GM19463 (cell line): ENCODE measurements around the gene CACNB1.
"Not testable (repeated sequence)": the region's sequence is repeated elsewhere in the genome, so short reads cannot be mapped to it uniquely, and the experiment has no call there.

Experiments used
- ATAC-seq: cut with Tn5 transposase; IDR thresholded peaks from one replicate; pipeline ENCODE4 v1.9.1; 2021; ENCODE audit warnings: mild to moderate bottlenecking, moderate library complexity; ENCODE audit not compliant: unreplicated experiment

Gene CACNB1

DNA sequence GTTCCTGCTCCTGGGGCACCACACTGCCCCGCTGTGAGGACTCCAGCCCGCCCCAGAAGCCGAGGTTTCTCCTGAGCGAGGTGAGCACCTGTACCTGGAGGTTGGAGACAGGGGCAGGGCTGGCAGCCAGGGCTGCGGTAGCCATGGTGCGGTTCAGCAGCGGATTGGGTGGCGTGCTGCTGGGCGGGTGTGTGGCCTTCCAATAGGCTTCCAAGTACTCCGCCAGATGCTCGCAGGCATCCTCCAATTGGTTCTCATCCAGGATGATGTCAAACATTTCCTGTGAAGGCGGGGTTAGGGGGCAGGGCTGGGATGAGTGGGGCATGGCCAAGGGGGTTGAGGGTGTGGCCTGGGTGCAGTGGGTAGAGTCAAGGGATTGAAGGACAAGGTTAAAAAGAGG lies 20.2 kb downstream of the CACNB1 start:
- ATAC-seq = no peak

DNA sequence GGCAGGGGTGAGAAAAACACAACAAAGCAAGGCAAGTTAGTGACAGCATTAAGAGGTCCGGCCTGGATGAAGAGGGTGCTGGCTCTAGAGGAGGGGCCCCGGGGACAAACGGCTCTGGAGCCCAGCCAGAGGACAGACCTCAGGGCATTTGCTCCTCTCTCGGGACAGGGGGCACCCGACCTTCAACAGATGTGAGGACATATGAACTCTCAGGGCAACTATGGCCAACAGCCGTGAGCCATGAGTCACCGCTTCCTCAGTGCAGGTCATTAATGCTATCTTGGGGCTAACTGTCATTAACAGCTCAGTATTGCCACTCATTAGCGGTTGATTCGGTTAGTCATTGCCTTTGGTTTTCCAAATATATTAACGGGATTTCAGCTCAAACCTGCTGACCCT lies 21.8 kb downstream of the CACNB1 start:
- ATAC-seq = no peak

GRCh38 chr17:39174920-39175694 lies 22.4 kb downstream of the CACNB1 start:
- ATAC-seq = no peak

GRCh38 chr17:39173526-39174274 lies 23.8 kb downstream of the CACNB1 start:
- ATAC-seq = no peak

DNA sequence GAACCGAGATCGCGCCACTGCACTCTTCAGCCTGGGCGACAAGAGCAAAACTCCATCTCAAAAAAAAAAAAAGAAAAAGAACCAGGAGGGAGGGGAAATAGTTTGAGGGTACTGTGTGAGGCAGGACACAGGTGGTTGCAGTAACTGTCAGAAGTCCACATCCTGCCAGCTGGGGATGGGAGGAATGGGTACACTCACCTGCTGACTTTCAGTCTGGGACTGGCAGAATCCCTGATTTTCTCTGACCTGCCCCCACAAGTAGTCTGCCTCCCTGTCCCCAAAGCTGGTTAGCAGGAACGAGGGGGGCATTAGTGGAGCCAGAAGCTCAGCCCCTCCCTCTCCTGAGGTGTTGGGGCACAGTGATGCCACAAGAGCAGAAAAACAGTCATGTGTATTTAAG lies 24.4 kb downstream of the CACNB1 start:
- no peak for ATAC-seq

DNA sequence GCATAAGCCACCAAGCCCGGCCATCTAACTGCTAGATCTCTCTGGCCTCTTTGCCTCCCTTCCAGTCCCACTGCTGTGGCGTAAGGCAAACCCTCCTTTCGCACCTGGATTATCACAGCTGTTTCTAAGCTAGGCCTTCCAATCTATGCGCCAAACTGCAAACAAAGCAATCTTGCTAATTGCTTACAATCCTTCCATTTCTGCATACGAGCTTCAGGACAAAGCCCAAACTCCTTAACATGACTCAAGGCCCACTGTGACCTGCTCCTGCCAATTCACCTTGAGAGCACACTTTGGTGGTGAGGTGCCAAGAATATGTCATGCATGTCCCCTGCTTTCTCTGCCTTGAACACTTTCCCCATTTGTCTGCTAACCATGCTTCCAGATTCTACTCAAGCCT lies 25.5 kb downstream of the CACNB1 start:
- ATAC-seq = no peak

- no peak for ATAC-seq
Measured at GRCh38 chr17:39170558-39170957, 26.9 kb downstream of the CACNB1 start.

GRCh38 chr17:39170109-39170508 lies 27.4 kb downstream of the CACNB1 start:
- ATAC-seq = no peak

GRCh38 chr17:39169518-39169917 lies 28.0 kb downstream of the CACNB1 start:
- ATAC-seq = no peak

DNA sequence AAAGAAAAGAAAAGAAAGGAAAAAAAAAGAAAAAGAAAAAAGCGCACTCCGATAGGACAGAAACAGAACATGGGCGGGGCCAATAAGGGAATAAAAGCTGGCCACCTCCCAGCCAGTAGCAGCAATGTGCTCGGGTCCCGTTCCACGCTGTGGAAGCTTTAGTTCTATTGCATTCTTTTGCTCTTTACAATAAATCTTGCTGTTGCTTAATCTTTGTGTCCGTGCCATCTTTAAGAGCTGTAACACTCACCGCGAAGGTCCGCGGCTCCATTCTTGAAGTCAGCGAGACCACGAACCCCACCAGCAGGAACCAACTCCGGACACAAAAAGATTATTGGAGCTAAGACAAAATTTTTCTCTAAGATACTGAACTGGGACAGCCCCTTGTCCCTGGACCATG lies 28.4 kb downstream of the CACNB1 start:
- ATAC-seq = no peak

- ATAC-seq = not testable (repeated sequence)
Measured at GRCh38 chr17:39168503-39168902, 29.0 kb downstream of the CACNB1 start.

GRCh38 chr17:39167476-39167875 lies 30.0 kb downstream of the CACNB1 start:
- no peak for ATAC-seq

GRCh38 chr17:39166437-39167335 lies 30.8 kb downstream of the CACNB1 start:
- no peak for ATAC-seq

DNA sequence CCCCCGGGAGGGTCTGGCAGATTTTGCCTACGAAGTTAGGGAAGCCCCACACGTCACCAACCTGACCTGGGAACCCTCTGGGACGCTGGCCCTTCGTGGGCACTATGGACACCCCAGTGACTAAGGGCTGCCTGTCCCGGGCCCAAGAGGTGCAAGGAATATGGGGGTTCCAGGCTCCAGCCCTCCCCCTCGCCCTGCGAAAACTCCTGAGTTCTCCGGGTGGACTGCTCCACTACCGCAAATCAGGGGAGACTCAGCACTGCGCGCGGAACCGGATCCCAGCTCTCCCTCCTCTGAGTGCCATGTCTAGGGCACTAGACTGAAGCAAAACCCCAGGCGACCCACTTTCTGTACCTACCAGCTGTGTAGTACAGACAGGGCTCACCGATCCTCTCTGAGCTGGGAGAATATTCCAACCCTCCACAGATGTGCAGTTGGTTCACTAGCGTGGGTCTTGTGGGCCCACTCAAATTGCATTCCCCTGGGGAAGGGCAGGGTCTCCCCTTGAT lies 31.6 kb downstream of the CACNB1 start, which contains the start of gene ARL5C:
Gene ARL5C, minus strand, starts transcription at position 321 of the 509 bp plus-strand sequence. CDS start 401 bp downstream, outside the sequence.
- no peak for ATAC-seq

DNA sequence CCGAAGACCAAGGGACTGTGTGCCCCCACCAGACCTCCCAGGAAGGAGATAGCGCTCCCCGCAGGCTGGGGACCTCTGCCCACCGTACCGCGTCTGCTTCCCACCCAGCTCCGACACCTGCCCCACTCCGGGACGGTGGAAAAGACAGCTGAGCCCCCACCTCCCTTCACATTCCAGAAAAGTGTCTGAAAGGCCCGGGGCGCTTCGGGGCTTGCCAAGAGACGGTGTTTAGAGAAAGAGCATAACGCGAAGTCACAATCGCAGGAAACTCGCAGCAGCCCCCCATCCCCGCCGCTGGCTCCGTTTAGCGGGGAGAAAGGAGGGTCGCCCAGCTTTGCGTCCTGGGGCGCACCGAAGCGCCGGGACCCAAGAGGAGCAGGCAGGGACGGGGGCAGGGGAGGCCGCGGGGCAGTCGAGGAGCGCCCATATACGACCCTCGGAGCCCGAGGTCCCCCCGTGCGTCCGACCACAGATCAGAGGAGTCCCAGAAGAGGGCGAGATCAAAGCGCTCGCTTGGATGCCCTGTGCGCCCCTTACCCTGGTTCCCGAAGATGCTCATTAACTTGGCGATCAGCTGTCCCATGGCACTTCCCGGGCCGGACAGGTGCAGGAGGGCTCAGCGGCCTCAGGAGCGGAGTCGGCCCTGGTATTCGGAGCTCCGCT lies 32.2 kb downstream of the CACNB1 start:
- no peak for ATAC-seq

- peak; percentile 87 for ATAC-seq
Measured at GRCh38 chr17:39164675-39165143, 32.8 kb downstream of the CACNB1 start.

- ATAC-seq = no peak
Measured at GRCh38 chr17:39161962-39162361, 35.5 kb downstream of the CACNB1 start.

GRCh38 chr17:39158623-39159022 lies 38.8 kb downstream of the CACNB1 start:
- no peak for ATAC-seq

DNA sequence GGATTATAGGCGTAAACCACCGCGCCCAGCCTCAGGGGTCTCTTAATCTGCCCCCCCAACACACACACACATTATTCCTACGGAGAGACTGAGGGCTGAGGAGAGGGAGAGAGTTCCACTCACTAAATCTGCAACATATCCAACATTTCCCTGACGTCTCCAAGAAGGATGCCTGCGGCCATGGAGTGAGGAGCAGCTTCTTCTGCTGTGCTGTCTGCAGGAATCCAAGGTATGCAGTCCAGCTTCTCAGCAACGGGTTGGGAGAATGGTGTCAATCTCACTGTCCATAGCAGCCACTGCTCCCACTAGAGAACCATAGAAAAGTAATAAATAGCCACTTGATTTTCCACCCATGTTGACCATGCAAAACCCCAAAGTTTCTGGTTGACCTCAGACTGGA lies 41.0 kb downstream of the CACNB1 start:
- ATAC-seq = no peak

- no peak for ATAC-seq
Measured at GRCh38 chr17:39155654-39156053, 41.8 kb downstream of the CACNB1 start.
